ENCODE results near the gene KIF6.
"Not testable (repeated sequence)": the region's sequence is repeated elsewhere in the genome, so short reads cannot be mapped to it uniquely, and the experiment has no call there.

- TF ChIP-seq EZH2 (IDR thresholded peaks at IDR 0.05; ENCODE audit: borderline replicate concordance, low read depth, low read length, severe bottlenecking): not testable (repeated sequence)
- TF ChIP-seq, protein P1, sequence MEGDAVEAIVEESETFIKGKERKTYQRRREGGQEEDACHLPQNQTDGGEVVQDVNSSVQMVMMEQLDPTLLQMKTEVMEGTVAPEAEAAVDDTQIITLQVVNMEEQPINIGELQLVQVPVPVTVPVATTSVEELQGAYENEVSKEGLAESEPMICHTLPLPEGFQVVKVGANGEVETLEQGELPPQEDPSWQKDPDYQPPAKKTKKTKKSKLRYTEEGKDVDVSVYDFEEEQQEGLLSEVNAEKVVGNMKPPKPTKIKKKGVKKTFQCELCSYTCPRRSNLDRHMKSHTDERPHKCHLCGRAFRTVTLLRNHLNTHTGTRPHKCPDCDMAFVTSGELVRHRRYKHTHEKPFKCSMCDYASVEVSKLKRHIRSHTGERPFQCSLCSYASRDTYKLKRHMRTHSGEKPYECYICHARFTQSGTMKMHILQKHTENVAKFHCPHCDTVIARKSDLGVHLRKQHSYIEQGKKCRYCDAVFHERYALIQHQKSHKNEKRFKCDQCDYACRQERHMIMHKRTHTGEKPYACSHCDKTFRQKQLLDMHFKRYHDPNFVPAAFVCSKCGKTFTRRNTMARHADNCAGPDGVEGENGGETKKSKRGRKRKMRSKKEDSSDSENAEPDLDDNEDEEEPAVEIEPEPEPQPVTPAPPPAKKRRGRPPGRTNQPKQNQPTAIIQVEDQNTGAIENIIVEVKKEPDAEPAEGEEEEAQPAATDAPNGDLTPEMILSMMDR (IDR thresholded peaks at IDR 0.05; ENCODE audit: borderline replicate concordance, extremely low read depth, low read length, poor library complexity, severe bottlenecking): not testable (repeated sequence)
These were observed 222.7 kb downstream of the KIF6 start for GRCh38 chr6:39502362-39502955.
